IPS-NIHi11 (cell line): ENCODE data around the gene DYNC2I2.
A peak's percentile ranks its signal among the peaks of the same experiment; 100 is the strongest.
"Not testable (repeated sequence)": the region's sequence is repeated elsewhere in the genome, so short reads cannot be mapped to it uniquely, and the experiment has no call there.

ENCODE experiments used
- DNase-seq: peaks from one replicate; pipeline ENCODE4 v3.0.0; 2012; ENCODE audit warnings: mixed read lengths, low spot score

The DYNC2I2 gene

DNA sequence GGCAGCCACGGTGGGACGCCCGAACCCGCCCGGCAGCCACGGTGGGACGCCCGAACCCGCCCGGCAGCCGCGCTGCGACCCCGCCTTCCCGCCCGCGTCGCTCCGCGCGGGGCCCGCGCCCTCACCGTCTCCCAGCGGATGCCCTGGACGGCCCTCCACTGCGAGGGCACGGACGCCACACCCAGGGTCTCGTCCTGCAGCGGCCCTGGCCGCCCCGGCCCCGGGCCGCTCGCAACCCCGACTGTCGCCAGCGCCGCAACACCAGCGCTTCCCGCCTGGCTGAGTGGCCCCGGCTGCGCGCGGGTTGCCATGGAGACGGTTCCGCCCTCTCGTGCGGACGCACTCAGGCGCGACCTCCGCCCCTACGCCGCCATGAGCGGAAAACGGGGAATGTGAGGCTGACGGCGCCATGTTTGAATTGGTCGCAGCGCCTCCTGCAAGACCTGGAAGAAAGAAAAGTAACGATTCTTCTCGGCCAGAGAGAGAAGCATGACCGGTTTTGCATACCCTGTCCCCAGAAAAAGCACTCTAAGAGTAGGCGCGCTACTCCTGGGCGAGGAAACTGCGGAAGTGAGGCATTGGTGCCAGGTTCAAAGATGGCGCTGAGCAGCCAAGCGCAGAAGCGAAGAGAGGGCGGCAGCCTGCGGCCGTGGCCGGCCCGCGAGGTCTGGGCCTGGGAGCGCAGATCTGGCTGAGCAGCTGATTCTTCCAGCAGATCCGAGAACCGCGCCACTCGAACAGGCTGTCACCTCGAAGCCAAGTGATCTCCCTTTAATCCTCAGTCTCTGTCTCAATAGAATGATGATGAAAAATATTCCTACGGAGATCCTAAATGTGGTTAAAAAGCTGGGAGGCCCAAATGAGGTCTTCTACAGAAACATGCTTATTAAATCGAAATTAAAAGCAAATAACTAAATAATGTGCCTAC is at the start of gene DYNC2I2:
DYNC2I2 (minus strand) TSS at position 432 of the 928 bp plus-strand sequence; CDS start at position 311, 121 bp downstream.
- DNase-seq: peak; percentile 100

DNA sequence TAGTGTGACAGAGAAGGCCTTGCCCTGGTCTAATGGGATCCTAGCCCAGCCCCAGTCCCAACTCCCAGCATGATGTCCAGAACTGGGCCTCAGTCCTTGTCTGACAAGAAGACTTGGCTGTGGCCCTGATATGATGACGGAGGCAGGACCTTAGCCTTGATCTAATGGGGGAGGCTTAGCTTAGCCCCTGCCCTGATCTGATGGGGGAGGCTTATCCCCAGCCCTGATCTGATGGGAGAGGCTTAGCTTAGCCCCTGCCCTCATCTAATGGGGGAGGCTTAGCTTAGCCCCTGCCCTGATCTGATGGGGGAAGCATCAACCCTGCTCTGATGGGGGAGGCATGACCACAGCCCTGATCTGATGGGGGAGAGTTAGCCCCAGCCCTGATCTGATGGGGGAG is 49.4 kb upstream of the DYNC2I2 start:
- DNase-seq: no peak

DNA sequence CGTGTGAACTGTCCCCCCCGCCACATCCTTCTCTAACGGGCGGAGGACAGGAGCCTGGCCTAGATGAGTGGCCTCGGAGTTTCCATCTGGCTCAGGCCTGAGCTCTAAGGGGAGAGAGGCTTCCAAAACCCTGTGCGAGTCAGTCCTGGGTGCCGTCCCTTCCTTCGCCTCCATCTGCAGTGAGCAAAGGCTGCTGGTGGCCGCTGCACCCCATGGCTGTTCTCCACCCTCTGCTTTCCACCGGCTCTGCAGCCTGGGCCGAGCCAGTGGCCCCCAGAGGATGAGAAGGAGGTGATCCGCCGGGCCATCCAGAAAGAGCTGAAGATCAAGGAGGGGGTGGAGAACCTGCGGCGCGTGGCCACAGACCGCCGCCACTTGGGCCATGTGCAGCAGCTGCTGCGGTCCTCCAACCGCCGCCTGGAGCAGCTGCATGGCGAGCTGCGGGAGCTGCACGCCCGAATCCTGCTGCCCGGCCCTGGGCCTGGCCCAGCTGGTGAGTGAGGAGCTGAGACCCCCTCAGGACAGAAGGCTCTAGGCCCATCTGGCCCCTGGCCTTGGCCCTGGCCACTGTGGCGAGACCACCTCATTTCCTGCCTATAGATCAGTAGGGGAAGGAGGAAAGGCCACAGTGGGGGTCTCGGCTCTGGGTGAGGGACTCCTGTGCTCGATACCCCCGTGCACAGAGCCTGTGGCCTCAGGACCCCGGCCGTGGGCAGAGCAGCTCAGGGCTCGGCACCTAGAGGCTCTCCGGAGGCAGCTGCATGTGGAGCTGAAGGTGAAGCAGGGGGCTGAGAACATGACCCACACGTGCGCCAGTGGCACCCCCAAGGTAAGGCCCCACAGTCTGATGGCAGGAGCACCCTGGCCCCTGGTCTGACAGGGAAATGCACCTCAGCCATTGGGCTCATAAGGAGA is 48.7 kb upstream of the DYNC2I2 start:
- no peak for DNase-seq

DNA sequence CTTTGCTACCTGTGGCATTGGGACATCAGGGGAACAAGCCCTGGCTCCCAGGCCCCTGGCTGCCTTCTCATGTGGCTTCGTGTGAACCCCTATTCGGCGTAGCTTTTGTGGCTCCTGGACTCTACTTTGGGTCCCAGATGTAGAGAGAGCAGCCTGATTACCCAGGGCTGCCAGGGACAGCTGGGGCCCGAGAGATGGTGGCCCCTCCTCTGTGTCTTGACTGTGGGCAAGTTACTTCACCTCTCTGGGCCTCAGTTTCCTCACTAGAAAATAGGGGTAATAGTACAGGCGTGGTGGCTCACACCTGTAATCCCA is 47.7 kb upstream of the DYNC2I2 start:
- DNase-seq: no peak

DNA sequence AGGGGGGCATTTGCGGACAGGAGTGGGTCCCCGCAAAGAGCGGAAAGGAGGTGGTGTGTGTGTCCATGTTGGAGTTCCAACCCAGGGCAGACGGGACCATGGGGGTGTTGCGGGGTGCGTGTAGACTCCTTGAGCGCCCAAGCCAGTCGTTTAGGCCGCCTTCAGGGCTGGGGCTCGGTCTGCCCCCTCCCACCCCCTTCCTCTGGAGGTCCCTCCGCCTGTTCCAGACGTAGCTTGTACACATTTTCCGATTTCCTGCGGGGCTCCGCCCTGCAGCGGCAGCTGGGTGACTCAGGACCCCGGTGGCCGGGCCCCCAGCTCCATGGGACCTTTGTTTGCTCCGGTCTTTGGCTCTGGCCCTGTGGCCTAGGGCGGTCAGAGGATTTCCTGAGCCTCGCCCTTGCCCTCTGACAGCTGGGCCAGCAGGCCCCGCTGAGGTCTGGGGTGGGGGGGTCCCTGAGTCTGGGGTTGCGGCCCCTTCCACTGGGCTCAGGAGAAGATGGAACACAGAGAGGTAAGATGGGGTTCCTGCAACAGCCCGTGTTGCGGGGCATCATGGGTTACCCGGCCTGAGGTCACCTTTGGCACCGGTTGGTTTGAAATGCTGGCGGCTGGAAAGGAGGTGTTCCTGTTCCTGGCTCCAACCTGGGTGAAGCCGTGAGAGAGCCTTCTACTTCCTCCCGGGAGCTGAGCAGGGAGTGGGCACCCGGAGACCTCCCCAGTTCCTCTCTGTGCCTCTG is 47.1 kb upstream of the DYNC2I2 start:
- DNase-seq: peak; percentile 51

DNA sequence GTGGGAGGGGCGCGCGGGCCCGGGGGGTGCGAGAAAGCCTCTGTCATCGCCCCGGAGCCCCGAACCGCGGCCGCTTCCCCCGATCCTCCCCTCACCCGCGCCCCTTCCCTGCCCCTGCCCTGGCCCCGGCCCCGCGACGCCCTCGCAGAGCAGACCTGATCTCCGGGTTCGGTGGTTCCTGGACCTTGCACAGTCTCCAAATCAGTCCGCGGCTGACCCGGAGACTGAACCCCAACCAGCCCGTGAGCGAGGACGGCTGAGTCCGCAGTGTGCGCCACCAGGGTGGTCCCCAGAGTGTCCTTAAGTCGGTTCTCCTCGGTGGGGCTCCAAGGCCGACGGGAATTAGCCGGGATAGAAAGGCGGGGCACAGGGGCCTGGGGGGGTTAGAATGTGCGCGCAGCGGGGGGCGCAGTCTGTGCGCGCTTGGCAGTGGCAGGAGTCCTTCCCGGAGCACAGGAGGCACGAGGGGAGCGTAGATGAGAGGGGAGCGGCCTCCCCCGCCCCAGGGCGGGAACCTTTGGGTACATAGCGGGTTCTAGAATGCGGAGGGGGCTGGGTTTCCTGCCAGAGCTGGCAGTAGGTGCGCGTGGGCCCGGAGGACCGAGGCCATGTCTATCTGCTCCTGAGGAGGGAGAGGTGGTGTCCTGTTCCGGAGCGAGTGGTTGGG is 46.4 kb upstream of the DYNC2I2 start:
- DNase-seq: peak; percentile 84

DNA sequence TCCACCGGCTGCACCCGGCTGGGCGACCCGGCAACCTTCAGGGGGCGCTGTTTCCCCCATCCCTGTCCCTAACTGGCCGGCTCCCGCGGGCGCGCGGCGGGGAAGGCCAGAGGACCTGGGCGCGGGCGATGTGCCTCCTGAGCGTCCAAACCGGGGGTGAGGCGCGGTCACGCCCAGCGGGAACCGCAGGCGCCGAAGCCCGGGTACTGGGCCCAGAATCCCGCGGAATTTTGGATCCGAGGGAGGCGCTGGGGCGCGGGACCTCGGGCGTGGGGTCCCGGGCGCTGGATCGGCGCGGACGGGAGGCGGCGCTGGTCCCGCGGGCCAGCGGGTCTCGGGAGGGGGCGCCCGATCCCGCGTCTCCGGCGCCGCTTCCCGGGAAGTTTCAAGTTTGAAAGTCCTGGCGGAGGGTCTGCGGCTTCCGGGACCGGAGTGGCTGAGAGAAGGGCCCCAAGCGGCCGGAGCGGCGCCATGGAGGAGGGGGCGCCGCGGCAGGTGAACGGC is 45.9 kb upstream of the DYNC2I2 start, which contains the start of gene PKN3:
PKN3 (plus strand) TSS at position 59 of the 504 bp plus-strand sequence; CDS start at position 472, 413 bp downstream.
- DNase-seq: peak; percentile 98

DNA sequence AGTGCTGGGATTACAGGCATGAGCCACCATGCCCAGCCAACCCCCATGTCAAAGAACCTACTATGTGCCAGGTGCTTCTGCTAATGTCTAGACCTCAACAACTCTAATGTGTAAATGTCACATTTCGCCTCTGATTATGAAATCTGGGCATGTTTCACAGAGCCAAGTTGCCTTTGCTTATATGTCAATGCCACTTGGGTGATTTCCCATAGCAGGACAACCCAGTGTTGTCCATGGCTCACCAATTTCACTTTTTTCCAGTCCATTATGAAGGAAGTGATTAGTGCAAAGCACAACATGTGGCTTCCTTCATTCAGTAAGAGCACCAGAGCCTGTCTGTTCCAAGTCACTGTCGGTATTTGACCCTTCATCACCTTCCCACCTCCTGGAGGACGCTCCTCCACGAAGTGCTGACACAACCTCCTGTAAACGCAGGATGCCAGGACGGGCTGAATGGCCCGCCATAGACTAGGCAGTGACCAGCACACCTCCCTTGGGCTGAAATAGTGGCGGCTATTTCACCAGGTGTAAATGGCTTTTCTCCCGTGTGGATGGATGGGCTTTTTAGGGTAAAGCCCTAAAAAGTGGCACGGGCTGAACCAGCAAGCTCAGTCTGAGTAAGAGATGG is 44.7 kb upstream of the DYNC2I2 start:
- DNase-seq: no peak

DNA sequence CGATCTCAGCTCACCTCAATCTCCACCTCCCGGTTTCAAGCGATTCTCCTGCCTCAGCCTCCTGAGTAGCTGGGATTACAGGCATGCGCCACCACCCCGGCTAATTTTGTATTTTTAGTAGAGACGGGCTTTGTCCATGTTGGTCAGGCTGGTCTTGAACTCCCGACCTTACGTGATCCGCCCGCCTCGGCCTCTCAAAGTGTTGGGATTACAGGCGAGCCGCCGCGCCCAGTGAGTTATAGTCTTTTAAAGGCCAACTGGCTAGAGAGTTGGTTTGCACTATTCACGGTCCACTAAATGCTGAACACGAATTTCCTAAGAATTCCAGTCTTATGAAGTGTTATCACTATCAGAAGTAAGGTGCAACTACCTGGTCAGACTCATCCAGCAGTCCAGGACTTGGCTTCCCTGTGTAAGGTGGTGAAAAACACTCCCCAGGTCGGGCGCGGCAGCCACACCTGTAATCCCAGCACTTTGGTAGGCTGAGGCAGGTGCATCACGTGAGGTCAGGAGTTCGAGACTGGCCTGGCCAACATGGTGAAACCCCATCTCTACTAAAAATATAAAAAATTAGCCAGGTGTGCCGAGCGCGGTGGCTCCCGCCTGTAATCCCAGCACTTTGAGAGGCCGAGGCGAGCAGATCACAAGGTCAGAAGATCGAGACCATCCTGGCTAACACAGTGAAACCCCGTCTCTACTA is 42.6 kb upstream of the DYNC2I2 start:
- not testable (repeated sequence) for DNase-seq

DNA sequence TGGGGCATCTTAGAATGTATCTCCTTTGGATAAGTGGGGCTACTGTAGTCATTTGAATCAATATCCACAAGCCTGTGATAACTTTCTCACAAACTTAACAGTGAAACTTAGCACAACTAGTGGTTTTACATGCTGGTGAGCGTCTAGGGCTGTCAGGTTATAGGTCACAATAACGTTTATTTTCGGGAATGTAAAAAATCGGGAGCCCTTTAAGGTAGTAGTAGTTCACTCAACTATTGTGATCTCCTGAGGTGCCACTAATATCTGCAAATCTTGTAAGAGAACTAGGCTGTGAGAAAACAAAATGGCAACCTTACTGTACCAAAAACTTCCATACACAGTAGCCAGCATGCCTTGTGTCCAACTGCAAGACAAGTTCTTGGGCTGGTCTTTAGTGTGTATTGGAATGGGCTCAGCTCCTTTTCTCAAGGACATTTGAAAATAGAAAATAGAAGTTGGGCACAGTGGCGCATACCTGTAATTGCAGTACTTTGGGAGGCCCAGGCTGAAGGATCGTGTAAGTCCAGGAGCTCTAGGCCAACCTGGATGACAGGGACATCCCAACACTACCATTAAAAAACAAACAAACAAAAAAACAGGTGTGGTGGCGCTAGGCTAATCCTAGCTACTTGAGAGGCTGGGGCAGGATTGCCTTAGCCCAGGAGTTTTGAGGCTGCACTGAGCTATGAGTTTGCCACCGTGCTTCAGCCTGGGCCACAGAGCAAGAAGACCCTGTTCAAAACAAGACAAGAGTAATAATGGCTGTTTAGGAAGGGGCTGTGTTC is 40.5 kb upstream of the DYNC2I2 start:
- DNase-seq: no peak

DNA sequence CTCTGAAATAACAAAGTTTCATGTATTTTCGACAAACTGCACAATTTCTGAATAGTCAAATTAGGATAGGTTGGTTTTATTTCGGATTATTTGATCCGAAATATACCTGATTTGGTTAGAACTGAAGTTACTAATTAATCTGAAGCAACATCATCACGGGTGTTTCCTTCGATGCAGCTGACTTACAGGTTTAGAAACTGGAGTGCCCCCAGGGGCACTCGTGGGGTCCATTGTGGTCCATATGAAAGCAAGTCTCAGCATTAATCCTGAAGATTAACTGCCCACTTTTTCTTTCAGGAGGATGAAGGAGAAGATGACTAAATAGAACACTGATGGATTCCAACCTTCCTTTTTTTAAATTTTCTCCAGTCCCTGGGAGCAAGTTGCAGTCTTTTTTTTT is 37.7 kb upstream of the DYNC2I2 start:
- DNase-seq: no peak

DNA sequence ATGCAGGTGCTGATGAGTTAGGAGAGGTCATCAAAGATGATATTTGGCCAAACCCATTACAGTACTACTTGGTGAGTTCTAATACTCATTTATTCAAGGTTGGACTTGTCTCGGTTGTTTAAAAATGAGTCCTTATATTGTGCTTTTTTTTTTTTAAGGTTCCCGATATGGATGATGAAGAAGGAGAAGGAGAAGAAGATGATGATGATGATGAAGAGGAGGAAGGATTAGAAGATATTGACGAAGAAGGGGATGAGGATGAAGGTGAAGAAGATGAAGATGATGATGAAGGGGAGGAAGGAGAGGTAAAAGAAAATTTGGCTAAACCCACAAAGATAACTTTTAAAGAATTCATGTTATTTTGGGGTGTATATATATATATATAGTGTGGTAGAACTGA is 37.1 kb upstream of the DYNC2I2 start:
- not testable (repeated sequence) for DNase-seq

DNA sequence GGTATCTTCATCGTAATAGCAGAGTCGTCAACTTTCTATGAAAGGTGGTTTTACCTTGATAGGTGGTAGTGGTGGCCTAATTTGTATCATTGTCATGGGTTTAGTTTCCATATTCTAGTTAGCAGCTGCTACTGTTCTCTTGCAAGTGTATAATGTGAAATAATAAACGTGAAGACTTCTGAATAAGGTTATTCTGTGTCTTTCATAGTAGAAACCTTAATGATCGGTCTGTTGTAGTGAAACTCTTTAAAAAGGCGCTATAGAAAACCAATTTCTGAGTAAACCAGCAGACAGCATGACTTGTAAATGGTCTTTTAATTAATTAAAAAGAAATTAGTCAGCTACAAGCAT is 34.0 kb upstream of the DYNC2I2 start:
- DNase-seq: no peak

DNA sequence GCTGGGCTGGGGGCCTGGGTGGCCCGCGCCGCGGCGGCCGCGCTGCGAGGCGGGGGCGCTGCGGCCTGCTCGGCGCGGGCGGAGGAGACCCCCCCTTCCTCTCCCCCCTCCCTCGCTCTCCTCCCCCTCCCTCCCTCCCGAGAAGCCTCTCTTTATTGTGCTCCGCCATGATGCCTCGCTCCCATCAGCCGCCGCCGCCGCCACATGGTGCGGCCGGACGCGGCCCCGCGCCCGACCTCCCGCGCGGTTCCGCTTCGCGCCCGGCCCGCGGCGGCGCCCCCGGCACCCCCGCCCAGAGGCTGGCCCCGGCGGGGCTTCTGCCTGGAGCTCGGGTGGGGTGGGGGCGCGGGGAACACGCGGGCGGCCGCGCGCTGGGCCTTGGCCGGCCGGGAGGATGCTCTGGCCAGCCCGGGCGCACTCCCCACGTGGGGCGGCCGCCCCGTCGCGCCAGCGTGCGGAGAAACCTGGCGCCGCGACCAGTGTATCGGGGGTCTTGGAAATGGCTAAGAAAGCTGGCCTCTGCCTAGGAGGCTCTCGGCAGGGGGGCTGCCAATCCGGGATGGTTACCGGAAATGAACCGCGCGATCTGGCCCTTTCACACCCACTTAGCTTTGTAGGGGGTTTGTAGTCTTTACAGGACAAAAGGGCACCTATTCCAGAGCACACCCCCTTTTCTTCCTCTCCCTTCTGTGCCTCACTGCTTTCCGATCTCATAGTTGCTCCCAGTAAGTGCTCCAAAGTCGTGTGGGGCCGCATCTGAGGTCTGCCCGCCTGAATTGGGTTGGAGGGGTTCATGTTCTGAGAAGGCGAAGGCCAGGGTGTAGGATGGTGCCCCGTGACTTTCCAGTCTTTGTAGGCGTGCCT is 33.4 kb upstream of the DYNC2I2 start:
- peak; percentile 76 for DNase-seq

DNA sequence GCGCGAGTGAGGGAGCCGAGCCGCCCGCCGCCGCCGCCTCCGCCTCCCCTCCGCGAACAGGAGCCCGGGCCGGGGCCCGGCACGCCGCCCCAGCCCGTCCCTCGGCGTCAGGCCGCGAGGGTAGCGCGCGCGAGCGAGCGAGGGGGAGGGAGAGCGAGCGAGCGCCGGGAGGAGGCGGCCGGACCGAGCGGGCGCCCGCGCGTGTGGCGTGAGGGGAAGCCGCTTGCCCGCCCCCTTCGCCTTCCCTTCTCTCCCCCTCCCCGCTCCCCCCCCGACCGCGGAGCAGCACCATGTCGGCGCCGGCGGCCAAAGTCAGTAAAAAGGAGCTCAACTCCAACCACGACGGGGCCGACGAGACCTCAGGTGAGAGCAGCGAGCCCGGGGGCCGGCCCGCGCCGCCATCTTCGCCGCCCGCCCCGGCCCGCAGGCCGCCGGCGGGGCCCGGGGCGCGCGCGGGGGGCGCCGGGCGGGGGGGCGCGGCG is 32.7 kb upstream of the DYNC2I2 start:
- peak; percentile 48 for DNase-seq

DNA sequence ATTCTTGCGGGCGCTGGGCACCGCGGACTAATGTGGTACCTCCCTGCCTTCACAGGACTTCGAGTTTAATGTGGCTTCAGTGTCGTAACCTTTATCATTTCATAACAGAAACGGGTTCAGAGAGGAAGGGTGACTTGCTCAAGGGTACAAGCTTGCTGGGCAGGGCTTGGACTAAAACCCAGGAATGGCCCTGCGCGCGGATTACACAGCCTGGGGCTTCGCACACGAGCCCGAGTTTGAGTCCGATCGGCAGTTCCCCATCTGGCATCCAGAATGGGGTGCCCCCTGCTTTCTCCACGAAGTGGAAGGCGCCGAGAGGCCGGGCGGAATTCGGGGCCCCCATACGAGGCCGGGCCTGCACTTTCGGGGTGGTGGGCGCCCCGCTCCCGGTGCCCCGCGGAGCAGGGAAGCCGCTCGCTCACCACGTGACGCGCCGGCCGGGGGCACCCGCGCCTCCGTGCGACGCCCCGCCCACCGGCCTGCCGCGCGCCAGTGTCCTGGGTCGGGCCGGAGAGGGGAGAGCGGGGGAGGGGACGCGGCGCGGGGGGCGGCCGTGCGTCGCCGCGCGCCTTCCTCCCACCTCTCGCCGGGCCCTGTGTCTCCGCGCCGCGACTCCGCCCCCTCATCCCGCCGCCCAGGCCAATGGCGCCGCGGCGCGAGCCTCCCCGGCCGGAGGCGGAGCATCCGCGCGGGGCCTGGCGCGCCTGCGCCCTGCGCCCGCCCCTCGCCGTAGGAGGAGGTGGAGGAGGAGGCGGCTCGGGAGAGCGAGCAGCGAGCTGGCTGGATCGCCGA is 32.0 kb upstream of the DYNC2I2 start, which contains the start of gene SET:
SET (plus strand) TSS at position 722 of the 792 bp plus-strand sequence. CDS start 361 bp downstream, outside the sequence.
- peak; percentile 98 for DNase-seq

DNA sequence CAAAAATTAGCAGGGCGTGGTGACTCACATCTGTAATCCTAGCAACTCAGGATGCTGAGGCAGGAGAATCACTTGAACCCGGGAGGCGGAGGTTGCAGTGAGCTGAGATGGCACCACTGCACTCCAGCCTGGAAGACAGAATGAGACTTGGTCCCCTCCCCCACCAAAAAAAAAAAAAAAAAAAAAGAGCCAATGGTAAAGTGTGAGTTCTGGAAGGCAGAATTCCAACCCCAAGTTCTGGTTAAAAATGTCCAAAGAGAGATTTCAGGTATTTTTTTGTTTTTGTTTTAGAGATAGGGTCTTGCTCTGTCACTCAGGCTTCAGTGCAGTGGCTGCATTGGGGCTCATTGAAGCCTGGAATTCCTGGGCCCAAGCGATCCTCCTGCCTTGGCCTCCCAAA is 30.8 kb upstream of the DYNC2I2 start:
- no peak for DNase-seq
